ENCODE results near the gene DHRS9. TPM values are rescaled to one million over a fixed set of nuclear protein-coding genes. Genes with fewer than 3 reads are reported as not detected.

Gene DHRS9
- total RNA-seq, 3 donors from 2014 or later, result 0.73 to 7.8 (median 3.3) TPM

DNA sequence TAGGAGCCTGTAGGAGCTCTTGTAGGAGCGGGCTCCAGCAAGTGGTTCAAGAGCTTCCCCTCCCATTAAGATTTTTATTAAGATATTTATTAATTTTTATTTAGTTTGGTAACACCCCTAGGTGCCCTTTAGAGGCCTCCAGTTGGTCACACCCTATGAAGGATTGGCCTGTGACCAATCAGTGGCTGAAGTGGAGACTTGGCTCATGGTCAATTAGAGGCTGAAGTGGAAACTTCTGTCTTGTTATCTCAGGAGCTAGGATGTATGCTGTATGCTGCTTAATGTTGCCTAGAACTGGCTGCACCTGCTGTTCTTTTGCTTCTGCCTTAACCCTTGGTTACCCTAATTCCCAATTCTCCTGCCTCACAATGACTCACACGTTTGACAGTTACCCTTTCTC, 48.7 kb downstream of the DHRS9 start:
- Histone ChIP-seq H3K9me3 (no peaks in the 10 kb centered on the region), H3K4me3 (no peak overlapping the region), H3K4me1 (peaks cover 0 to 6% of the 10 kb centered on the region in 2 donors), H3K27ac (no peak overlapping the region), H3K27me3 (no peaks in the 10 kb centered on the region), H3K36me3 (no peaks in the 10 kb centered on the region)
- DNase-seq (ENCODE audit: low spot score in 2 of 2), result no peak
- TF ChIP-seq, protein P1, sequence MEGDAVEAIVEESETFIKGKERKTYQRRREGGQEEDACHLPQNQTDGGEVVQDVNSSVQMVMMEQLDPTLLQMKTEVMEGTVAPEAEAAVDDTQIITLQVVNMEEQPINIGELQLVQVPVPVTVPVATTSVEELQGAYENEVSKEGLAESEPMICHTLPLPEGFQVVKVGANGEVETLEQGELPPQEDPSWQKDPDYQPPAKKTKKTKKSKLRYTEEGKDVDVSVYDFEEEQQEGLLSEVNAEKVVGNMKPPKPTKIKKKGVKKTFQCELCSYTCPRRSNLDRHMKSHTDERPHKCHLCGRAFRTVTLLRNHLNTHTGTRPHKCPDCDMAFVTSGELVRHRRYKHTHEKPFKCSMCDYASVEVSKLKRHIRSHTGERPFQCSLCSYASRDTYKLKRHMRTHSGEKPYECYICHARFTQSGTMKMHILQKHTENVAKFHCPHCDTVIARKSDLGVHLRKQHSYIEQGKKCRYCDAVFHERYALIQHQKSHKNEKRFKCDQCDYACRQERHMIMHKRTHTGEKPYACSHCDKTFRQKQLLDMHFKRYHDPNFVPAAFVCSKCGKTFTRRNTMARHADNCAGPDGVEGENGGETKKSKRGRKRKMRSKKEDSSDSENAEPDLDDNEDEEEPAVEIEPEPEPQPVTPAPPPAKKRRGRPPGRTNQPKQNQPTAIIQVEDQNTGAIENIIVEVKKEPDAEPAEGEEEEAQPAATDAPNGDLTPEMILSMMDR (IDR thresholded peaks at IDR 0.05), result no peak
- no peak for TF ChIP-seq POLR2A (IDR thresholded peaks at IDR 0.05)
- no peak for TF ChIP-seq POLR2AphosphoS5 (IDR thresholded peaks at IDR 0.05)
- intact Hi-C loops (cut with DNase I; ENCODE audit: low total_unique reads), result no loop called here

DNA sequence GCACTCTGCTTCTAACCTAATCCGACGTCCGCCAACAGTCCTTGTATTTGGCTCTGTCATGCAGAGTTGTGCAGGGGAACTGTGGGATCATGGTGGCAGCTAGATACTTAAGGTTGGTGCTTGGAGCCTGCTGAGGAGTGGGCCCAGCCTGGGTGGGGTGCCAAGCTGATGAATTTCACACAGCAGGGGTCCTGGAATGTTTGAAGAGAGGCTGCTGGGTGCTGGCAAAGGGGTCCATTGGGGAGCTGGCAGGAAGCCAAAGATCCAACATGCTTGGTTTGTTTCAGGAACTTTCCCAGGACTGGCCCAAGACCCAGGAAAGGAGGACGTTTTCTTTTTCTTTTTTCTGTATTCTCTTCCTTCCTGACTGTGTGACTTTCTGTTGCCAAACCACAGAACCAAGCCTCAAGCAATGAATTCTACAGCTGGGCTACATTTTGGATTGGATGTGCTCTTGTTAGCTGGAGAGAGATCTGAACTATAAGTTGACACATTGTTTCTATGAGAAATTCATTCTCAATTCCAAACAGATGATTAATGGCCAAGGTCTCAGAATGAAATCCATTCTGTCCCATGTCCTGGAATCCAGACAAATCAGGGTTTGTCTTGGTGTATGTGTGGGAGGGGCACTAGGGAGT, 49.9 kb downstream of the DHRS9 start:
- intact Hi-C loops (cut with DNase I; ENCODE audit: low total_unique reads), result no loop called here
- no peak overlapping the region for H3K4me3 ChIP-seq
- peak overlapping the region in 1 of 2 donors; percentile 57 for H3K27ac ChIP-seq
- no peaks in the 10 kb centered on the region for H3K36me3 ChIP-seq
- H3K27me3 ChIP-seq, result no peaks in the 10 kb centered on the region
- TF ChIP-seq POLR2A (IDR thresholded peaks at IDR 0.05) (no peak), POLR2AphosphoS5 (IDR thresholded peaks at IDR 0.05) (no peak)
- TF ChIP-seq, protein P1 (IDR thresholded peaks at IDR 0.05), result no peak
- no peaks in the 10 kb centered on the region for H3K9me3 ChIP-seq
- DNase-seq (ENCODE audit: low spot score in 2 of 2), result no peak
- H3K4me1 ChIP-seq, result peaks cover 0 to 6% of the 10 kb centered on the region in 2 donors

DNA sequence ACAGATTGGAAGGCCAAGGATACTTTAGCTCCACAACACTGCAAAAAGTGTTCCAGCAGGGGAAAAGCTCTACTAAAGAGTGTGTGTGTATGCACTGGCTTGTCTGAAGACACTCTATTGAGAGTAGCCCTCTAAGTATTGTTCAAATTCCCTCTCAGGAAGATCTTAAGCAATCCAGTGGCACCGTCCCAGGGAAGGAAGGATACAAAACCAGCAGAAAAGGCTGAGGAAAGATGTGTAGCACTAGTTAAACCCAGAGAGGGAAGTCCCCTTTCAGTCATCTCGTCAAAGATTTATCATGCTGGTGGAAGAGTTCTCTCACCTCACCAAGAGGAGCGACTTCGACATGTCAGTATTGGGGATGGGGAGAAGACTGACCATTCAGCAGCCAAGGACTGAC, 50.5 kb downstream of the DHRS9 start:
- H3K4me1 ChIP-seq, result peaks cover 0 to 6% of the 10 kb centered on the region in 2 donors
- H3K27me3 ChIP-seq, result no peaks in the 10 kb centered on the region
- intact Hi-C loops (cut with DNase I; ENCODE audit: low total_unique reads), result no loop called here
- DNase-seq (ENCODE audit: low spot score in 2 of 2), result no peak
- peak overlapping the region in 1 of 2 donors; percentile 57 for H3K27ac ChIP-seq
- H3K9me3 ChIP-seq, result no peaks in the 10 kb centered on the region
- no peak overlapping the region for H3K4me3 ChIP-seq
- no peaks in the 10 kb centered on the region for H3K36me3 ChIP-seq
- TF ChIP-seq POLR2AphosphoS5 (IDR thresholded peaks at IDR 0.05), result no peak
- no peak for TF ChIP-seq POLR2A (IDR thresholded peaks at IDR 0.05)
- TF ChIP-seq, protein P1 (IDR thresholded peaks at IDR 0.05), result no peak

- Histone ChIP-seq H3K27ac (no peak overlapping the region), H3K4me3 (no peak overlapping the region), H3K9me3 (no peaks in the 10 kb centered on the region), H3K36me3 (no peaks in the 10 kb centered on the region), H3K4me1 (no peaks in the 10 kb centered on the region), H3K27me3 (no peaks in the 10 kb centered on the region)
- intact Hi-C loops (cut with DNase I; ENCODE audit: low total_unique reads), result no loop called here
- DNase-seq (ENCODE audit: low spot score in 2 of 2), result no peak
- TF ChIP-seq POLR2A (IDR thresholded peaks at IDR 0.05) (no peak), POLR2AphosphoS5 (IDR thresholded peaks at IDR 0.05) (no peak)
- TF ChIP-seq, protein P1 (IDR thresholded peaks at IDR 0.05), result no peak
Observed at GRCh38 chr2:169129703-169130243, 60.4 kb downstream of the DHRS9 start.

All from breast epithelium (tissue), 4 donors.